H1 (cell line): ENCODE data around the gene TFF2. TPM values are rescaled to one million over a fixed set of nuclear protein-coding genes. Genes with fewer than 3 reads are reported as not detected.

ENCODE experiments used
- CTCF ChIA-PET: fragments of 300-600 bp; sonication (Branson Sonifier 250); formaldehyde crosslinking; loops from one replicate; lab custom pipeline; 2021; ENCODE audit not compliant: partially characterized antibody; lab: Charles Lee
- POLR2A ChIA-PET: fragments of 300-600 bp; sonication (Branson Sonifier 250); formaldehyde crosslinking; loops from one replicate; lab custom pipeline; 2021; ENCODE audit warnings: inconsistent platforms; ENCODE audit not compliant: partially characterized antibody; lab: Charles Lee
- DNase-seq, 2 experiments: peaks; one replicate each; pipeline versions ENCODE4 v3.0.0 to v3.0.0-alpha.2; 2010 to 2022; ENCODE audit warnings: low spot score in 2 of 2, low read depth in 1 of 2, mixed read lengths in 1 of 2
- FAIRE-seq: peaks from 2 replicates; lab custom pipeline; 2011; peaks lifted over from hg19 to GRCh38; lab: Jason Lieb, UNC
- H2AFZ ChIP-seq: 2 replicates; pipeline ENCODE4 v1.8.1; 2012; ENCODE audit warnings: low read length, inconsistent platforms
- H2AK5ac ChIP-seq: 2 replicates; pipeline ENCODE4 v1.6.1; 2013; ENCODE audit warnings: low read depth, low read length
- H2BK120ac ChIP-seq: replicated peaks from 2 replicates; pipeline ENCODE3; 2013; ENCODE audit warnings: low read depth, low read length, inconsistent platforms
- H2BK12ac ChIP-seq: 2 replicates; pipeline ENCODE4 v1.6.1; 2013; ENCODE audit warnings: low read depth, low read length
- H2BK15ac ChIP-seq: 2 replicates; pipeline ENCODE4 v1.6.1; 2013; ENCODE audit warnings: low read length
- H2BK20ac ChIP-seq: 2 replicates; pipeline ENCODE4 v1.6.1; 2013; ENCODE audit warnings: low read length
- H2BK5ac ChIP-seq: 2 replicates; pipeline ENCODE4 v1.6.1; 2013; ENCODE audit warnings: low read depth, low read length
- H3K14ac ChIP-seq: 2 replicates; pipeline ENCODE4 v1.6.1; 2013; ENCODE audit warnings: inconsistent platforms; ENCODE audit not compliant: insufficient read length
- H3K18ac ChIP-seq: 2 replicates; pipeline ENCODE4 v1.6.1; 2013; ENCODE audit warnings: low read length; ENCODE audit errors: extremely low read depth
- H3K23ac ChIP-seq: 2 replicates; pipeline ENCODE4 v1.6.1; 2013; ENCODE audit warnings: inconsistent platforms; ENCODE audit not compliant: insufficient read length
- H3K23me2 ChIP-seq: 2 replicates; pipeline ENCODE4 v1.6.1; 2013; ENCODE audit warnings: low read depth, low read length
- H3K27ac ChIP-seq: 2 replicates; pipeline ENCODE4 v1.6.1; 2011; ENCODE audit warnings: low read depth, low read length, inconsistent platforms
- H3K27me3 ChIP-seq, 4 experiments: replicated peaks in 1 of 4; 1 replicate in 1 of 4; 2 replicates in 3 of 4; pipeline versions ENCODE4 v1.6.1 to v1.8.1; 2011 to 2013; ENCODE audit warnings: low read length in 3 of 4, mild to moderate bottlenecking in 3 of 4, inconsistent platforms in 2 of 4, mixed read lengths in 2 of 4, moderate library complexity in 1 of 4; ENCODE audit not compliant: control insufficient read depth in 3 of 4, insufficient read depth in 3 of 4; ENCODE audit errors: extremely low read depth in 1 of 4
- H3K36me3 ChIP-seq, 4 experiments: 2 replicates each; pipeline versions ENCODE4 v1.6.1 to v1.8.1; 2011 to 2013; ENCODE audit warnings: mild to moderate bottlenecking in 4 of 4, low read length in 3 of 4, moderate library complexity in 2 of 4, control low read depth in 1 of 4, inconsistent platforms in 1 of 4; ENCODE audit not compliant: insufficient read depth in 4 of 4, control insufficient read depth in 2 of 4
- H3K4ac ChIP-seq: replicated peaks from 2 replicates; pipeline ENCODE3; 2013; ENCODE audit warnings: low read length, low read depth, mixed read lengths, inconsistent platforms; ENCODE audit not compliant: insufficient read length
- H3K4me1 ChIP-seq, 4 experiments: replicated peaks in 1 of 4; 1 replicate in 1 of 4; 2 replicates in 3 of 4; pipeline versions ENCODE4 v1.6.1 to v1.8.1; 2011 to 2013; ENCODE audit warnings: low read length in 3 of 4, inconsistent platforms in 2 of 4, mixed read lengths in 1 of 4; ENCODE audit not compliant: insufficient read depth in 4 of 4, control insufficient read depth in 3 of 4
- H3K4me2 ChIP-seq, 2 experiments: 2 replicates each; pipeline versions ENCODE4 v1.6.1 to v1.8.1; 2011 to 2013; ENCODE audit warnings: low read depth in 2 of 2, low read length in 2 of 2, control low read depth in 1 of 2, inconsistent platforms in 1 of 2, mild to moderate bottlenecking in 1 of 2; ENCODE audit not compliant: insufficient read depth in 1 of 2
- H3K4me3 ChIP-seq, 4 experiments: fragments of 200-600, 300-600 bp in 1 of 4; sonication (generic), shearing (Covaris generic), sonication (Bioruptor Twin) in 1 of 4; 2 replicates each; pipeline versions ENCODE4 v1.5.1 to v1.8.1; 2011 to 2016; ENCODE audit warnings: low read length in 4 of 4, low read depth in 3 of 4, control low read depth in 2 of 4, inconsistent platforms in 2 of 4, mild to moderate bottlenecking in 2 of 4, mixed read lengths in 1 of 4, moderate library complexity in 1 of 4; ENCODE audit not compliant: insufficient read depth in 2 of 4; ENCODE audit errors: extremely low read depth in 1 of 4
- H3K56ac ChIP-seq: replicated peaks from 2 replicates; pipeline ENCODE3; 2013; ENCODE audit warnings: low read depth, mild to moderate bottlenecking, mixed read lengths, low read length, inconsistent platforms; ENCODE audit not compliant: insufficient read length
- H3K79me1 ChIP-seq: 2 replicates; pipeline ENCODE4 v1.6.1; 2013; ENCODE audit warnings: low read depth, low read length, control low read depth
- H3K79me2 ChIP-seq, 2 experiments: 2 replicates each; pipeline versions ENCODE4 v1.6.1 to v1.8.1; 2012 to 2013; ENCODE audit warnings: low read length in 2 of 2, mild to moderate bottlenecking in 2 of 2, inconsistent platforms in 1 of 2; ENCODE audit not compliant: insufficient read depth in 2 of 2, control insufficient read depth in 1 of 2
- H3K9ac ChIP-seq, 4 experiments: replicated peaks in 1 of 4; 1 replicate in 1 of 4; 2 replicates in 3 of 4; pipeline versions ENCODE4 v1.6.1 to v1.8.1; 2011 to 2013; ENCODE audit warnings: low read depth in 3 of 4, low read length in 3 of 4, control low read depth in 2 of 4, mild to moderate bottlenecking in 2 of 4, moderate library complexity in 2 of 4, inconsistent platforms in 1 of 4; ENCODE audit errors: extremely low read depth in 1 of 4
- H3K9me3 ChIP-seq, 2 experiments: 2 replicates each; pipeline versions ENCODE4 v1.6.1 to v1.8.1; 2012 to 2013; ENCODE audit warnings: mild to moderate bottlenecking in 2 of 2, moderate library complexity in 2 of 2, control low read depth in 1 of 2, inconsistent platforms in 1 of 2, low read depth in 1 of 2, low read length in 1 of 2, mixed read lengths in 1 of 2; ENCODE audit not compliant: insufficient read depth in 2 of 2
- H4K20me1 ChIP-seq, 2 experiments: replicated peaks in 1 of 2; 2 replicates each; pipeline versions ENCODE3 to v1.8.1; 2011 to 2013; ENCODE audit warnings: inconsistent platforms in 2 of 2, low read length in 2 of 2, mild to moderate bottlenecking in 1 of 2; ENCODE audit not compliant: insufficient read depth in 2 of 2, control insufficient read depth in 1 of 2
- H4K5ac ChIP-seq: 2 replicates; pipeline ENCODE4 v1.6.1; 2013; ENCODE audit warnings: low read length, low read depth, mixed read lengths, inconsistent platforms; ENCODE audit not compliant: insufficient read length
- H4K8ac ChIP-seq: 2 replicates; pipeline ENCODE4 v1.8.0; 2013; ENCODE audit warnings: mild to moderate bottlenecking, moderate library complexity, low read length, inconsistent platforms; ENCODE audit not compliant: insufficient read depth; ENCODE audit errors: extremely low read depth
- H4K91ac ChIP-seq: replicated peaks from 2 replicates; pipeline ENCODE3; 2013; ENCODE audit warnings: low read length, mixed read lengths, inconsistent platforms; ENCODE audit not compliant: insufficient read length
- CHD2 ChIP-seq: IDR thresholded peaks from 2 replicates; pipeline ENCODE4 v1.6.1; 2012; ENCODE audit warnings: low read length, improper control_type of control experiment
- CREB1 ChIP-seq: IDR thresholded peaks from 2 replicates; pipeline ENCODE4 v1.6.1; 2012; ENCODE audit warnings: inconsistent platforms
- EP300 ChIP-seq, 2 experiments: IDR thresholded peaks; 1 replicate in 1 of 2; 2 replicates in 1 of 2; pipeline ENCODE4 v1.6.1; 2011 to 2012; ENCODE audit warnings: low read depth in 2 of 2, low read length in 2 of 2, mild to moderate bottlenecking in 2 of 2, borderline replicate concordance in 1 of 2, inconsistent platforms in 1 of 2, moderate library complexity in 1 of 2
- EZH2 ChIP-seq: fragments of 200-600 bp; sonication (generic); IDR thresholded peaks from 2 replicates; pipeline ENCODE4 v1.7.1; 2012; ENCODE audit warnings: low read depth, mild to moderate bottlenecking, moderate library complexity, low read length, inconsistent platforms; ENCODE audit not compliant: severe bottlenecking
- KDM1A ChIP-seq: fragments of 200-600, 300-600 bp; sonication (generic); IDR thresholded peaks from 2 replicates; pipeline ENCODE4 v1.7.1; 2016; ENCODE audit warnings: mild to moderate bottlenecking, low read length, borderline replicate concordance
- NANOG ChIP-seq: IDR thresholded peaks from 2 replicates; pipeline ENCODE4 v1.6.1; 2011; ENCODE audit warnings: low read length, low read depth, mild to moderate bottlenecking, inconsistent platforms; ENCODE audit not compliant: insufficient read depth, poor library complexity, severe bottlenecking
- SP1 ChIP-seq: IDR thresholded peaks from 2 replicates; pipeline ENCODE4 v1.6.1; 2011; ENCODE audit warnings: low read depth, low read length
- SRF ChIP-seq: IDR thresholded peaks from 2 replicates; pipeline ENCODE4 v1.6.1; 2011; ENCODE audit warnings: mild to moderate bottlenecking, low read depth, low read length, moderate library complexity
- WGBS, 2 experiments: shearing (Covaris generic) in 1 of 2; methylation state at CpG; one replicate each; pipeline versions ENCODE4 v1.1.6 to v1.1.7; 2013 to 2015; ENCODE audit warnings: low lambda C conversion rate in 2 of 2, mixed read lengths in 2 of 2, inconsistent platforms in 1 of 2, low coverage in 1 of 2, missing lambda C conversion rate in 1 of 2; ENCODE audit not compliant: insufficient replicate concordance in 2 of 2, insufficient coverage in 1 of 2, insufficient read length in 1 of 2; ENCODE audit errors: extremely low coverage in 1 of 2, missing lambda C conversion rate in 1 of 2; 5-methylcytosine and 5-hydroxymethylcytosine counted together
- polyA plus RNA-seq, 7 experiments: library from polyadenylated mRNA; depleted of rRNA in 3 of 7; stranded (reverse) in 5 of 7; unstranded in 2 of 7; fragments of >200 nt in 5 of 7; fragments of 200-250 nt in 2 of 7; gene quantifications; 1 replicate in 5 of 7; 2 replicates in 1 of 7; 4 replicates in 1 of 7; pipeline versions ENCODE4 v1.2.1 to v1.2.3, GENCODE V29; 2011 to 2013; ENCODE audit warnings: missing spikeins in 2 of 7, mixed read lengths in 2 of 7
- total RNA-seq: library from RNA; stranded (reverse); fragmentation: NEBNext Ultra II Directional; extraction: Animal tissue kit (Norgen Biotek cat#: 25700); gene quantifications from 2 replicates; pipeline ENCODE4 v1.2.1, GENCODE V29; 2021
- TF ChIP-seq, protein P1 (sequence below): IDR thresholded peaks from 2 replicates; pipeline ENCODE4 v1.6.1; 2012; ENCODE audit warnings: inconsistent platforms

Gene TFF2
- total and polyA plus RNA-seq, 2 of the 8 experiments (the other 6 are each of a cell fraction or from before 2014, with no cell fraction given): not detected

DNA sequence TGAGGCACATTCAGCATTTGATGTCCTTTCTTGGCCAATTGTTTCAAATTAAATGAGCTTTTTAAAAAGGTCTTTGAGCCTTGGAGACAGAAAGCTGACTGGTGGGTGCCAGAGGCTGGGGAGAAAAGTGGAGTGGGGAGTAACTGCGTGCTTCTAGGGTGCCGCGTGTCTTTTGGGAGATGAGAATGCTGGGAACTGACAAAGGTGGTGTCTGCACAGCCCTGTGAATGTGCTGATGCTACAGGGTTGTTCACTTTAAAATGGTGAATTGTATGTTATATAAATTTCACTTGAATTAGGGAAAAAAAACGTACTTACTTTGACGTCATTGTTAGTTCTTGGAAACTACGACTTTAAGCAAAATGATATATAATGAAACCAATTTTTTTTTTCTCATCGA lies 23.7 kb upstream of the TFF2 start:
- no peak overlapping the region for H2BK120ac ChIP-seq
- H3K4me1 ChIP-seq: peaks cover 0 to 7% (median 0%) of the 10 kb centered on the region in 4 experiments; a peak in 5 of 7 replicates
- no peak overlapping the region for H3K4ac ChIP-seq
- peaks cover 0 to 2% (median 0%) of the 10 kb centered on the region in 4 experiments; a peak in 1 of 7 replicates for H3K27me3 ChIP-seq
- no peak overlapping the region for H3K14ac ChIP-seq
- H3K9ac ChIP-seq: no peak overlapping the region
- WGBS, 2 experiments: 93% methylated on average over 7 of the region's 7 CpGs; no CpG with 5 or more reads in 1 of the 2 experiments
- FAIRE-seq (no peak), DNase-seq (no peak)
- ChIA-PET CTCF (interaction anchor here (1.1 to 3.8 kb wide), 7 partner anchors 14 to 115 kb away, joined by 3 to 18 read pairs (median 4); no protein-coding TSS in a partner anchor), POLR2A (interaction anchor here (1.2 to 1.8 kb wide), 3 partner anchors 13 to 82 kb away, joined by 3 to 5 read pairs (median 4); no protein-coding TSS in a partner anchor)
- no peak overlapping the region for H4K91ac ChIP-seq
- H3K18ac ChIP-seq: no peak overlapping the region
- H3K79me2 ChIP-seq: no peaks in the 10 kb centered on the region
- no peak overlapping the region for H2BK12ac ChIP-seq
- H2BK5ac ChIP-seq: no peak overlapping the region
- H2AK5ac ChIP-seq: no peak overlapping the region
- H2AFZ ChIP-seq: no peak overlapping the region
- no peaks in the 10 kb centered on the region; the same call in 1 of the 2 replicates for H3K79me1 ChIP-seq
- H3K36me3 ChIP-seq: no peaks in the 10 kb centered on the region
- H2BK15ac ChIP-seq: no peak overlapping the region
- H3K23me2 ChIP-seq: no peaks in the 10 kb centered on the region
- no peak overlapping the region for H3K23ac ChIP-seq
- H4K20me1 ChIP-seq: no peaks in the 10 kb centered on the region
- H3K9me3 ChIP-seq: no peaks in the 10 kb centered on the region
- H3K4me2 ChIP-seq: no peak overlapping the region
- H3K4me3 ChIP-seq: no peak overlapping the region
- no peak overlapping the region for H3K56ac ChIP-seq
- H2BK20ac ChIP-seq: no peak overlapping the region
- no peak overlapping the region for H3K27ac ChIP-seq
- no peak overlapping the region for H4K5ac ChIP-seq
- no peak overlapping the region for H4K8ac ChIP-seq
- TF ChIP-seq SRF (no peak), KDM1A (no peak), CHD2 (no peak), NANOG (no peak), CREB1 (no peak), SP1 (no peak), EZH2 (no peak), EP300 (IDR thresholded peaks at IDR 0.05; ENCODE audit: borderline replicate concordance in 1 of 2, low read depth in 2 of 2, low read length in 2 of 2) (no peak)
- TF ChIP-seq, protein P1, sequence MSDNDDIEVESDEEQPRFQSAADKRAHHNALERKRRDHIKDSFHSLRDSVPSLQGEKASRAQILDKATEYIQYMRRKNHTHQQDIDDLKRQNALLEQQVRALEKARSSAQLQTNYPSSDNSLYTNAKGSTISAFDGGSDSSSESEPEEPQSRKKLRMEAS: no peak
